Ishikawa (cell line): ENCODE measurements around the gene VSX1.

Source experiments
- EP300 ChIP-seq: IDR thresholded peaks from 2 replicates; pipeline ENCODE4 v1.6.1; 2012; ENCODE audit warnings: borderline replicate concordance
- FOXM1 ChIP-seq: IDR thresholded peaks from 2 replicates; pipeline ENCODE4 v1.6.1; 2012; ENCODE audit warnings: low read depth, borderline replicate concordance
- YY1 ChIP-seq: IDR thresholded peaks from 2 replicates; pipeline ENCODE4 v1.6.1; 2012; ENCODE audit warnings: low read depth
- TF ChIP-seq, protein P1 (sequence below): IDR thresholded peaks from 2 replicates; pipeline ENCODE4 v1.6.1; 2012; ENCODE audit warnings: low read depth, mild to moderate bottlenecking

- TF ChIP-seq YY1: no peak
- TF ChIP-seq EP300: no peak
- TF ChIP-seq FOXM1: no peak
- TF ChIP-seq, protein P1, sequence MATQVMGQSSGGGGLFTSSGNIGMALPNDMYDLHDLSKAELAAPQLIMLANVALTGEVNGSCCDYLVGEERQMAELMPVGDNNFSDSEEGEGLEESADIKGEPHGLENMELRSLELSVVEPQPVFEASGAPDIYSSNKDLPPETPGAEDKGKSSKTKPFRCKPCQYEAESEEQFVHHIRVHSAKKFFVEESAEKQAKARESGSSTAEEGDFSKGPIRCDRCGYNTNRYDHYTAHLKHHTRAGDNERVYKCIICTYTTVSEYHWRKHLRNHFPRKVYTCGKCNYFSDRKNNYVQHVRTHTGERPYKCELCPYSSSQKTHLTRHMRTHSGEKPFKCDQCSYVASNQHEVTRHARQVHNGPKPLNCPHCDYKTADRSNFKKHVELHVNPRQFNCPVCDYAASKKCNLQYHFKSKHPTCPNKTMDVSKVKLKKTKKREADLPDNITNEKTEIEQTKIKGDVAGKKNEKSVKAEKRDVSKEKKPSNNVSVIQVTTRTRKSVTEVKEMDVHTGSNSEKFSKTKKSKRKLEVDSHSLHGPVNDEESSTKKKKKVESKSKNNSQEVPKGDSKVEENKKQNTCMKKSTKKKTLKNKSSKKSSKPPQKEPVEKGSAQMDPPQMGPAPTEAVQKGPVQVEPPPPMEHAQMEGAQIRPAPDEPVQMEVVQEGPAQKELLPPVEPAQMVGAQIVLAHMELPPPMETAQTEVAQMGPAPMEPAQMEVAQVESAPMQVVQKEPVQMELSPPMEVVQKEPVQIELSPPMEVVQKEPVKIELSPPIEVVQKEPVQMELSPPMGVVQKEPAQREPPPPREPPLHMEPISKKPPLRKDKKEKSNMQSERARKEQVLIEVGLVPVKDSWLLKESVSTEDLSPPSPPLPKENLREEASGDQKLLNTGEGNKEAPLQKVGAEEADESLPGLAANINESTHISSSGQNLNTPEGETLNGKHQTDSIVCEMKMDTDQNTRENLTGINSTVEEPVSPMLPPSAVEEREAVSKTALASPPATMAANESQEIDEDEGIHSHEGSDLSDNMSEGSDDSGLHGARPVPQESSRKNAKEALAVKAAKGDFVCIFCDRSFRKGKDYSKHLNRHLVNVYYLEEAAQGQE: no peak
These were observed 22.8 kb downstream of the VSX1 start for GRCh38 chr20:25058847-25059810.
